HG03469 (cell line): ENCODE measurements around the gene SDK1.

Source experiments
- ATAC-seq: cut with Tn5 transposase; IDR thresholded peaks from one replicate; pipeline ENCODE4 v1.9.1; 2021; ENCODE audit warnings: mild to moderate bottlenecking, moderate library complexity, moderate number of reproducible peaks; ENCODE audit not compliant: unreplicated experiment

Gene SDK1

GRCh38 chr7:3762146-3762831 lies 461.2 kb downstream of the SDK1 start:
- no peak for ATAC-seq

- ATAC-seq: no peak
These were observed 467.1 kb downstream of the SDK1 start for GRCh38 chr7:3767917-3768777.

GRCh38 chr7:3771906-3772305 lies 470.9 kb downstream of the SDK1 start:
- no peak for ATAC-seq

GRCh38 chr7:3778345-3778744 lies 477.3 kb downstream of the SDK1 start:
- ATAC-seq: no peak

GRCh38 chr7:3780016-3780415 lies 479.0 kb downstream of the SDK1 start:
- ATAC-seq: no peak

- ATAC-seq: no peak
These were observed 479.5 kb downstream of the SDK1 start for GRCh38 chr7:3780525-3780924.

GRCh38 chr7:3781607-3782006 lies 480.6 kb downstream of the SDK1 start:
- ATAC-seq: no peak

GRCh38 chr7:3787717-3788264 lies 486.7 kb downstream of the SDK1 start:
- no peak for ATAC-seq

GRCh38 chr7:3790803-3791202 lies 489.8 kb downstream of the SDK1 start:
- no peak for ATAC-seq

- ATAC-seq: no peak
These were observed 490.3 kb downstream of the SDK1 start for GRCh38 chr7:3791327-3791726.

GRCh38 chr7:3795141-3795540 lies 494.1 kb downstream of the SDK1 start:
- ATAC-seq: no peak

- no peak for ATAC-seq
These were observed 494.7 kb downstream of the SDK1 start for GRCh38 chr7:3795781-3796180.

GRCh38 chr7:3805151-3805550 lies 504.1 kb downstream of the SDK1 start:
- no peak for ATAC-seq

GRCh38 chr7:3806516-3806915 lies 505.5 kb downstream of the SDK1 start:
- no peak for ATAC-seq

GRCh38 chr7:3807824-3808223 lies 506.8 kb downstream of the SDK1 start:
- ATAC-seq: no peak

GRCh38 chr7:3821488-3821887 lies 520.4 kb downstream of the SDK1 start:
- no peak for ATAC-seq

- ATAC-seq: no peak
These were observed 524.4 kb downstream of the SDK1 start for GRCh38 chr7:3825491-3825890.

GRCh38 chr7:3832199-3832598 lies 531.1 kb downstream of the SDK1 start:
- ATAC-seq: no peak

GRCh38 chr7:3835109-3835508 lies 534.1 kb downstream of the SDK1 start:
- ATAC-seq: no peak

GRCh38 chr7:3836855-3837254 lies 535.8 kb downstream of the SDK1 start:
- no peak for ATAC-seq

- ATAC-seq: no peak
These were observed 543.6 kb downstream of the SDK1 start for GRCh38 chr7:3844540-3845151.

GRCh38 chr7:3846738-3847137 lies 545.7 kb downstream of the SDK1 start:
- ATAC-seq: no peak
